Breast epithelium (tissue), 4 donors: ENCODE results near the gene ACYP1. TPM values are rescaled to one million over a fixed set of nuclear protein-coding genes. Genes with fewer than 3 reads are reported as not detected.
A peak's percentile ranks its signal among the peaks of the same experiment; 100 is the strongest.

ENCODE experiments used
- DNase-seq, 2 donors: peaks; one replicate each; pipeline ENCODE4 v3.0.0-alpha.2; 2019; ENCODE audit warnings: low spot score in 2 of 2
- H3K27ac ChIP-seq, 2 donors: fragments of 200-600 bp; sonication (generic) in 1 of 2; one replicate each; pipeline ENCODE4 v1.5.1; 2016 to 2019; ENCODE audit warnings: mild to moderate bottlenecking in 1 of 2
- H3K27me3 ChIP-seq, 2 donors: fragments of 200-600 bp; sonication (generic) in 1 of 2; one replicate each; pipeline versions ENCODE4 v1.5.1 to v1.6.0; 2017 to 2019; ENCODE audit warnings: control low read depth in 1 of 2, mild to moderate bottlenecking in 1 of 2
- H3K36me3 ChIP-seq: fragments of 200-600 bp; one replicate; pipeline ENCODE4 v1.5.1; 2019
- H3K4me1 ChIP-seq, 2 donors: fragments of 200-600 bp; sonication (generic); one replicate each; pipeline ENCODE4 v1.5.1; 2016 to 2019; ENCODE audit warnings: control low read depth in 1 of 2
- H3K4me3 ChIP-seq, 3 donors: fragments of 200-600 bp; sonication (generic); 1 replicate in 2 of 3; 2 replicates in 1 of 3; pipeline ENCODE4 v1.5.1; 2016 to 2019; ENCODE audit warnings: mild to moderate bottlenecking in 3 of 3, moderate library complexity in 2 of 3
- H3K9me3 ChIP-seq, 2 donors: fragments of 200-600 bp; sonication (generic) in 1 of 2; one replicate each; pipeline ENCODE4 v1.5.1; 2016 to 2019; ENCODE audit warnings: control low read depth in 1 of 2
- POLR2A ChIP-seq: fragments of 450-650 bp; IDR thresholded peaks from one replicate; pipeline ENCODE4 v1.6.1; 2016; ENCODE audit warnings: antibody characterized with exemption, mild to moderate bottlenecking, moderate library complexity
- POLR2AphosphoS5 ChIP-seq, 3 donors: sonication (generic); formaldehyde crosslinking; IDR thresholded peaks; one replicate each; pipeline ENCODE4 v1.6.1; 2017; ENCODE audit warnings: antibody characterized with exemption in 3 of 3
- intact Hi-C: fragments of 100-400 bp; cut with DNase I; formaldehyde crosslinking; loops from one replicate; pipeline ENCODE4 v1.15.1; 2023; ENCODE audit warnings: low total_unique reads
- total RNA-seq, 3 donors: library from RNA; depleted of rRNA; stranded (reverse); fragments of >200 nt; gene quantifications; one replicate each; pipeline ENCODE4 v1.1.0, GENCODE V29; 2016
- TF ChIP-seq, protein P1 (sequence below), 3 donors: fragments of 450-650 bp; IDR thresholded peaks; one replicate each; pipeline ENCODE4 v1.5.1; 2016 to 2017; ENCODE audit warnings: antibody characterized with exemption in 3 of 3, mild to moderate bottlenecking in 3 of 3, moderate library complexity in 3 of 3

ACYP1 gene
- total RNA-seq, 3 donors from 2014 or later, result 19.0 to 23.6 (median 21.6) TPM

DNA sequence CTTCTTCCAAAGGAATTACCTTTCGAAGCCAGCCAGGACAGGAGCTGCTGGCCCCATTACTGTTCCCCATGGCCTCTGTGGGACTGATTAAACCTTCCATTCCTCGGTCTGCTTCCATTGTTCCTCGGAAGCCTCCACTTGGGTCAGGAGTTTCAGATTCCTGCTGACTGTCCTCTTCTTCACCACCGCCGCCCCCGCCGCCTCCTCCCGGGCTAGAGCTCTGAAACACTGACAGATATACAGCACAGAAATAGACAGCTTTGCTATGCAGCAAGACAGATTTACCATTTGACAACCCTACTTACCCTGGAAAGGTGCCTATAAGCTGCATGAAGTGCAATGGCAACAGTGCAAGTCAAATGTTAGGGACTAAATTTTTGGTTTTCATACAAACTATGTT, 27.4 kb upstream of the ACYP1 start:
- H3K27me3 ChIP-seq, result no peaks in the 10 kb centered on the region
- DNase-seq, result no peak
- TF ChIP-seq POLR2AphosphoS5 (IDR thresholded peaks at IDR 0.05) (no peak), POLR2A (no peak)
- TF ChIP-seq, protein P1, sequence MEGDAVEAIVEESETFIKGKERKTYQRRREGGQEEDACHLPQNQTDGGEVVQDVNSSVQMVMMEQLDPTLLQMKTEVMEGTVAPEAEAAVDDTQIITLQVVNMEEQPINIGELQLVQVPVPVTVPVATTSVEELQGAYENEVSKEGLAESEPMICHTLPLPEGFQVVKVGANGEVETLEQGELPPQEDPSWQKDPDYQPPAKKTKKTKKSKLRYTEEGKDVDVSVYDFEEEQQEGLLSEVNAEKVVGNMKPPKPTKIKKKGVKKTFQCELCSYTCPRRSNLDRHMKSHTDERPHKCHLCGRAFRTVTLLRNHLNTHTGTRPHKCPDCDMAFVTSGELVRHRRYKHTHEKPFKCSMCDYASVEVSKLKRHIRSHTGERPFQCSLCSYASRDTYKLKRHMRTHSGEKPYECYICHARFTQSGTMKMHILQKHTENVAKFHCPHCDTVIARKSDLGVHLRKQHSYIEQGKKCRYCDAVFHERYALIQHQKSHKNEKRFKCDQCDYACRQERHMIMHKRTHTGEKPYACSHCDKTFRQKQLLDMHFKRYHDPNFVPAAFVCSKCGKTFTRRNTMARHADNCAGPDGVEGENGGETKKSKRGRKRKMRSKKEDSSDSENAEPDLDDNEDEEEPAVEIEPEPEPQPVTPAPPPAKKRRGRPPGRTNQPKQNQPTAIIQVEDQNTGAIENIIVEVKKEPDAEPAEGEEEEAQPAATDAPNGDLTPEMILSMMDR (IDR thresholded peaks at IDR 0.05), result no peak
- intact Hi-C loops, result no loop called here
- H3K27ac ChIP-seq, result no peak overlapping the region
- no peak overlapping the region for H3K4me3 ChIP-seq
- H3K4me1 ChIP-seq, result no peaks in the 10 kb centered on the region
- H3K9me3 ChIP-seq, result no peaks in the 10 kb centered on the region
- H3K36me3 ChIP-seq, result no peaks in the 10 kb centered on the region

DNA sequence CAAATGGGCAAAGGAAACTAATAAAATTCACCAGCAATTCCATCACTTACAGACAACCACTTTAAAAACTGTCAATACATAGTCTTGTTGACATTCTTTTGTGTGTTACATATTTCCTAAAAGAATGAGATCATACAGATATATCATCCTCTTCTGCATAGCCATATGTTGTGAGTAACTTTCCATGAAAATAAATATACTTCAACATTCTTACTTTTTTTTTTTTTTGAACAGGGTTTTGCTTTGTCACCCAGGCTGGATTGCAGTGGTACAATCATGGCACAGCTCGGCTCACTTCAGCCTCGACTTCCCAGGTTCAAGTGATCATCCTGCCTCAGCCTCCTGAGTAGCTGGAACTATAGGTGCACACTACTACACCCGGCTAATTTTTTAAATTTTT, 26.5 kb upstream of the ACYP1 start:
- H3K9me3 ChIP-seq, result no peaks in the 10 kb centered on the region
- H3K4me3 ChIP-seq, result no peak overlapping the region
- no peak for DNase-seq
- TF ChIP-seq POLR2AphosphoS5 (IDR thresholded peaks at IDR 0.05) (no peak), POLR2A (no peak)
- TF ChIP-seq, protein P1 (IDR thresholded peaks at IDR 0.05), result no peak
- intact Hi-C loops, result no loop called here
- no peaks in the 10 kb centered on the region for H3K36me3 ChIP-seq
- no peaks in the 10 kb centered on the region for H3K4me1 ChIP-seq
- H3K27me3 ChIP-seq, result no peaks in the 10 kb centered on the region
- no peak overlapping the region for H3K27ac ChIP-seq

DNA sequence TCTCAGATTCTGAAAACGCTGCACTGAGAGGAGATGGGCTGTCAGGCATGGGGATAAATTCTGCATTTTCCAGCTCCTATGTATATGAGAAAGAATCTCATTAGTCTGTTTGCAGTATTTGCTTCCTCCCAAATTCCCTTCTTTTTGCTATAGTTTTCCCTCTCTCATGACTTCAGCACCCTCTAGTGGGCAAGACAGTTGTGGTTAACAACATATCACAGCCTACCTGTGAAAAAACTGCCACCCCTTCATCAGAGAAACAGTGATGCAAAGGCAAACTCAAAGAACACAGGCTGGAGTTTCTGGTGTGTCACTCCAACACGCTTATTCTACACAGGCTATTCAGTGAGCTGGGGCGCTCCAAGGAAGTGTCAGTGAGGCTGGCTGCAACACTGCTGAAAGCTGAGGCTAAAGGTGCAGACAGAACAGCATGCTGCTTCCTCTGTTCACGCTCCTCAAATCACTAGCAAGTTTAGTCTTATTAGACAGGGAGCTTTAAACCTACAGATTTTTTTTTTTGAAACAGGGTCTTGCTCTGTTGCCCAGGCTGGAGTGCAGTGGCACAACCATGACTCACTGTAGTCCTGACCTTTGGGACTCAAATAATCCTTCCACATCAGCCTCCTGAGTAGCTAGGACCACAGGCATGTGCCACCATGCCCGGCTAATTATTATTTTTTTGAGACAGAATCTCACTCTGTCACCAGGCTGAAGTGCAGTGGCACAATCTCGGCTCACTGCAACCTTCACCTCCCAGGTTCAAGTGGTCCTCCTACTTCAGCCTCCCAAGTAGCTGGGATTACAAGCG, 24.9 kb upstream of the ACYP1 start:
- intact Hi-C loops, result loop anchor here (10.0 kb wide), 1 partner anchor 174 kb away; no protein-coding TSS in a partner anchor
- Histone ChIP-seq H3K27me3 (no peaks in the 10 kb centered on the region), H3K36me3 (peaks cover 4% of the 10 kb centered on the region), H3K9me3 (no peaks in the 10 kb centered on the region), H3K4me1 (no peaks in the 10 kb centered on the region), H3K4me3 (no peak overlapping the region), H3K27ac (no peak overlapping the region)
- DNase-seq, result no peak
- TF ChIP-seq, protein P1 (IDR thresholded peaks at IDR 0.05), result peak; percentile 55 to 81 (median 79)
- TF ChIP-seq POLR2A (no peak), POLR2AphosphoS5 (IDR thresholded peaks at IDR 0.05) (no peak)

DNA sequence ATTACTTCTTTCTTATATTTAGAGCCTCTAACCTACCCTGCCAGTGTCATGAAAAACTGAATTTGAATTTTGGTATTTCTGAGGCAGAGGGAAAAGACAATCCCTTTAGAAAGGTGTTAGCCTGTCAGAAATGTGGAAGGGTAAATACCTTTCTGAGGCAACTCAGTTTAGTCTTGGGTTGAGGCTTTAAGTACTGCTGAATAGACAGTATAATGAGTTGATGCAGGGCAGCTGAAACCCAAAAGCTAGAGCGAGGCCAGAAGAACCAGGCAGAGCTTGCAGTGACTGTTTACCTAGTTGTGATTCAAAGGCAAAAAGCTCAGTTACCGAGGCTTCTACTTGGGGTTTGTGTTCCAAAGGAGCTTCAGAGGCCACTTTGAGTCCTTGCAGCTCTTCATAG, 24.3 kb upstream of the ACYP1 start:
- TF ChIP-seq POLR2A (no peak), POLR2AphosphoS5 (IDR thresholded peaks at IDR 0.05) (no peak)
- TF ChIP-seq, protein P1 (IDR thresholded peaks at IDR 0.05), result no peak
- Histone ChIP-seq H3K36me3 (peaks cover 4% of the 10 kb centered on the region), H3K27me3 (no peaks in the 10 kb centered on the region), H3K4me3 (no peak overlapping the region), H3K27ac (no peak overlapping the region), H3K9me3 (no peaks in the 10 kb centered on the region), H3K4me1 (no peaks in the 10 kb centered on the region)
- DNase-seq, result no peak
- intact Hi-C loops, result loop anchor here (10.0 kb wide), 1 partner anchor 173 kb away; no protein-coding TSS in a partner anchor

DNA sequence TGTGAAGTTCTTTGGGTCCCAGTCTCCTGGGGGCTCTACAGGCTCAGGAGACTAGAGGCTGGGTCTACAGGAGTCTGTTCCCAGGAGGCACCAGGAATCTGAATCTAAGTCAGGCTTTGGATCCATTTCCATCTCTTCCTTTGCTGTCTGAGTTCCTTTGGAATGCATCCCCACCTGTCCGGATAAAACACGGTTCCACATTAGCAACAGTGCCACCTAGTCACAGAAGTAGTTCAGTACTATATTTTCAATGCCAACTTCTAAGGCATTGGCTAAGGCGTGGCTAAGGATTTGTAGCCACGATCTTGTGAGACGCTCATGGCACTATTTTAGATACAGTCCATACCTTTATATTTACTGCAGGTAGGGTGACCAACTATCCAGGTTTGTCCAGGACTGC, 20.7 kb upstream of the ACYP1 start:
- DNase-seq, result no peak
- no peaks in the 10 kb centered on the region for H3K9me3 ChIP-seq
- H3K27me3 ChIP-seq, result no peaks in the 10 kb centered on the region
- peaks cover 4% of the 10 kb centered on the region for H3K36me3 ChIP-seq
- no peak overlapping the region for H3K4me3 ChIP-seq
- TF ChIP-seq, protein P1 (IDR thresholded peaks at IDR 0.05), result peak in 1 of 3 donors; percentile 17
- TF ChIP-seq POLR2AphosphoS5 (IDR thresholded peaks at IDR 0.05), result no peak
- no peaks in the 10 kb centered on the region for H3K4me1 ChIP-seq
- no peak overlapping the region for H3K27ac ChIP-seq
- intact Hi-C loops, result loop anchor here (10.0 kb wide), 1 partner anchor 170 kb away; no protein-coding TSS in a partner anchor
